GM19328 (cell line): ENCODE results near the gene PLXDC2.

Source experiments
- ATAC-seq: cut with Tn5 transposase; IDR thresholded peaks from one replicate; pipeline ENCODE4 v1.9.1; 2021; ENCODE audit warnings: mild to moderate bottlenecking, moderate library complexity; ENCODE audit not compliant: unreplicated experiment

PLXDC2 gene

DNA sequence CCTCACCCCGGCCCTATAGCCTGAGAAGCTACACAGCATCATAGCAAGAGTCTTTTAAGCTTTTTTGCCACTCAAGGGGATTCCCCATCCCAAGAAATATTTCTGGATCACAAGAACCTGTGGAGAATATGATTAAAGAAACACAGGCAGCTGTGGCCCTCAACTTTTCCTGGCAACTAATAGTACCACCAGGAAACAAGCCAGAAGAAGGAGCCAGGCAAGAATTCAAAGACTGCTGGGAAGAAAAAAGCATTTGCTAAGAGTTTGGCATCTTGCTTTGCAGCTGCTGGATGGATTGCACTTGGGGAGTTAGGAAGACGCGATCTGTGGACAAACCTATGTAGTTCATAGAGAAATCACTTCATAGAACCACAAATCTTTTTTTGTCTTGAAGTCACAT lies 437.8 kb downstream of the PLXDC2 start:
- ATAC-seq = no peak

DNA sequence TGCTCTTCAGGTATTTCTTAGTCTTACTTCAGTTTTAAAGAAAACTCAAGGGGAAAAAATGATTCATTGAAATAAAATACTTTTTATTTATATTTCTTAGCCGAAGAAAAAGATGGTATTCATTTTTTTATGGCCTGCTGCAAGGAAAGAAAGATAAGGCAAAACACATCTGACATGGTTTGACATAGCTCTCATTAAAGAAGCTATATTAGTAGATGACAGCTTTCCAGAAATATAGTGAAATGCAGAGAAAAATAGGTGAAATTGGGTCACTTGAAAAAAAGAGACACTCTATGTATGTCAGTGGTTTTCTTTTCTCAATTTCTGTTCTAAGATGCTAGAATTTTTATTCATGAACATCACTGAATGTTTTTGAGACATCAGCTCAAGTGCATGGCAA lies 438.3 kb downstream of the PLXDC2 start:
- ATAC-seq = no peak

DNA sequence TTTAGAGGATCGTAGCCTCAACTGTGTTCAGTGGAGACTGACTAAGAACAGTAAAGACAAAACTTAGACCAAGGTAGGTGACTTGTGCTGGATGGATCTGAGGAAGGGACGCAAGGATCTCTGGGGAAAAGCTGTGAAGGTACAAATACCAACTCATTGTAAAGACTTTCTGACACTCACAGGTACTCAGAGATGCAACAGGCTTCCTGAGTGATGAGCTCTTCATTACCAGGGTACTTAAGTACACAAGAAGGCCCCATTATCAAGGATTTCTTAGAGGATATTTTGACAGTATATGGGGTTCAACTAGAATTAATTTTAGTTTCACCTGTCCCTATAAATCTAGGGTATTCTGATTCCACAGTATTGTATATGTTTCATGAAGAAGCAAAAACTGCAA lies 440.7 kb downstream of the PLXDC2 start:
- ATAC-seq = no peak

DNA sequence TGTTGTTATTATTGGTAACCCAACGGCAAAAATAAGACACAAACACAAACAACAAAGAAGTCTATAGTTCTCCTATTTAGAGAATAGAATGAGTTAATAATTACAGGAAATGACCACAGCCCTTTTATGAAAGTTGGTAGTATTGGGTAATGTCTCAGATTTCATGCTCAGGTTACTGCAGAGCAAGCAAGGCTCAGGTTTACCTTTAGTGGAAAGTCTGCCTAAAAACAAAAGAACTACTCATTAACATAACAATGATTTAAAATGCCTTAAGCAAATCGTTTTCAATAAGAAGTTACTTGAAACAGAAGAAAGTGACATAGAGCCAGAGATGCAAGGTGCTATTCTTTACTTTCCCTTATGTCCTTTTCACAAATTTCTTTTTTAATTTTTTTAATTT lies 441.2 kb downstream of the PLXDC2 start:
- ATAC-seq = no peak

DNA sequence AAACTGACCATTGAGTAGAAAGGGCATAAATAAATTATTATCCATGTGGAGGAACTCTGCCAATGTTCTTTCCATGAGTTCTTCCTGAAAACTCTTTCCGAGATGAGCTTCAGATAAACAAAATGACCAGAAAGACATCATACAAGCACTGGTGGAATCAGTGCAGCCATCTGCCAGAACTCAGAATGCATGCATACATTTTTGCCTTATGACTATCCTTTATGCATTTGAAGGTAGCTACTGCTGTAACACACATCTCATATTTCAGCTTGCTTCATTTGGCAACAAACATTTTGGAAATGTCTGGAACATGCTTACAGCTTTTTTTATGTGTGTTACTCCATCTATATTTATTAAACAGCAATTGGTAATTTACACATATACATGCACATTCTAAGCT lies 448.9 kb downstream of the PLXDC2 start:
- ATAC-seq = no peak

DNA sequence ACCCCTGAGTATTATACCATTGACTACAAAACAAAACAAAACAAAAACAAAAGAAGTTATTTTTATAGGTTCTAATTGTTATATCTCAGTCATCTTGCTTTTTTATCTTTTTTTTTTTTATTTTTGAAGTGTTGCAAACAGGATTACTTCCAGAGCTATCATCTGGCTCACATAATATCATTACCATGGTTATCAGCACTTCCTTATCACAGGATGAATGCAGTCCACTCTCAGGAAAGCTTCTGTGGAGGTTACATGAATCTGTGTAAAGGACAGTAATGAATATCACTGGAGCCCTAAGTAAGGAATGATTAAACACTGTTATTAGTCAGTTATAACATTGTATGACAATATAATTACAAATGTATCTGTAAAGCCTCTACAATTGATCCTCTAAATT lies 451.5 kb downstream of the PLXDC2 start:
- no peak for ATAC-seq

DNA sequence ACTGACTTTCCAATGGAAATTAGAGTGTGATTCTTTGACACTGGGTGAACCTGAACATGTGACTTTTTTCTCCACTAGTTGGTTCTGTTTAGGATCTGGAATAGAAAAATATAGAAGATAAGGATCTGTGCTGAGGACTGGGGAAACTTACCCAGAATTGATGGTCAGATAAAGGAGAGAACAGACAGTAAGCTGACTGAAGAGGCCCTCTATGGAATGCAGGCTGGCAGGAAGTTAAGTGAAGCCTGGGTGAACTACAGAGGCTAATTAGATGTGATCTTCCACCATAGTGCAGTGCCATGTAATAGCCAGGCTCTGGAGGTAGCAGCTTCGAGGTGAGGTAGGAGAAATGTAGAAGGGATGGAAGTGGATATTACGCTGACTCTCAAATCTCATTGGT lies 455.3 kb downstream of the PLXDC2 start:
- ATAC-seq = no peak

DNA sequence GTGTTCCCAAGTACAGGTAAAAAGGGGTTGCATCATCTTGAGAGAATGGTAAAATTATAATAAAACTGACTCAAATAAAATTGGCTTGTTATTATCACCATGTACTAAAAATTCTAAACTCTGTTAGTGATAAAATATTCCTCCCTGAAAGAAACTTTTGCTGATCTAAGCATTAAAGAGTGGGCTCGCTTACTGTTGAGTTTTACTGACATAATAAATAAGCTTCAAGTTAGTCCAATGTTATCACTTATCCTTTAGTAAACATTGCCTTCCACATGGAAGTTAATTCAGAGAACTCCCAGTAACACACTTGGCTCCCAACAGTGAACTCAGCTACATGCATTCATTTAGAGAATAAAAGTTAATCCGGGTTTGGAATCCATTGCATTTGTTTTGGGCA lies 456.4 kb downstream of the PLXDC2 start:
- ATAC-seq = no peak

DNA sequence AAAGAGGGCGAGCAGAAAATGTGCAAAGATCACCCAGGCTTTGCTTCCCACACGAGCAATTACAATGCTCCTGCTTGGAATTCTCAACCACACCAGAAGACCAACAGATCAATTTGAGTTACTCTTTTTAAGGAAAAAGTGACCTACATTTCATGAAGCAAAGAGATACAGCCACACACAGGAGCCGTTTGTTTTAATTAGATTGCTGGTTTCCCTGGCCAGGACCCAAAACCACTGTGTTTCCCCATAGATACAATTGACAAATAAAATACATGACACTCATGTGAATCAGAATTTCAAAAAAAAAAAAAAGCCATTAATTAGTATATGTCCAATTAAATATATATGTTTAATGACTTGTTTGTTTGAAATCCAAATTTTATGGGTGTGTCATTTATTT lies 458.3 kb downstream of the PLXDC2 start:
- ATAC-seq = no peak

DNA sequence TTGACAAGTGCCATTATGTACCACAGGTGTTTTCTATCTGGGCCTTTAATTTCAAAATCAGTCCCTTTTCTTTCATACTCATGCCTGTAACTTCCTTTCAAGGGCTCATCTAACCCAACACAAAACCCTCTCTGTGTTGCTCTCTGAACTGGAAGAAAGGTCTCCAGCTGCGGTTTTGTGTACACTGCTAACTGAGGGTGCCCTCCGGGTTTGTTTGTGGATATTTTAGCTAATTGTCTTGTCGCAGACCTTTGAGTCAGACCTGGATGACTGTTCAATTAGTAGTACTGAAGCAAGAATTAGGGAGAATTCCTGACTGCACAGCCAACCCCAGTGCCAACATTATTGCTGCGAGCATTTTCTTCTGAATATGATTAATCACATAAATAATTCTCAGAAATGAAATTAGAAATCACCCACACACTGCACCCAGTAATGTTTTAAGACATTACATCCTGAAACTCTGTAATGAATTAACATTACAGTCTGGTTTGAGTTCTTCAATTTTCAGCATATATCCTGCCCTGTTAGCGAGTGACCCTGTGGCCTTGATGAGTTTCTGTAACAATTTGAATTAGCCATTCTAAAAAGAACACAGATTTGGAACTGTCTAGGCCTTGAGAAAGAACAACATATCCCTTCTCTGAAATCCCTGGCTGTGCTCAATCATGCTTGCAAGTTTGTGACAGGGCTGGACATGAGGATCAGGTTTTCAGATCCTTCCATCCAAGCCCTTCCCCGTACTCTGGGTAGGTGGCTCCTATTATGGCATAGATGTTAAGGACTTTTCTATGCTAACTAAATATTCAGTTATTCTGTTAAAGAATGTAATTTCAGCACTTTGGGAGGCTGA lies 460.1 kb downstream of the PLXDC2 start:
- ATAC-seq = no peak

DNA sequence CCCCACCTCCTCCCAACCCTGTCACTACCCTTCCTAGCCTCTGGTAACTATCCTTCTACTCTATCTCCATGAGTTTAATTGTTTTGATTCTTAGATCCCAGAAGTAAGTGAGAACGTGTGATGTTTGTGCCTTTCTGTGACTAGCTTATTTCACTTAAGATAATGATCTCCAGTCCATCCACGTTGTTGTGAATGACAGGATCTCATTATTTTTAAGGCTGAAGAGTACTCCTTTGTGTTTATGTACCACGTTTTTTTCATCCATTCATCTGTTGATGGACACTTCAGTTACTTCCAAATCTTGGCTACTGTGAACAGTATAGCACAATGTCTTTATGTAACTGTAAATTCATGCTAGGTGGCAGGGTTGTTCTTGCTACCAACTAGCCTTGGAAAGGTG lies 461.6 kb downstream of the PLXDC2 start:
- no peak for ATAC-seq

DNA sequence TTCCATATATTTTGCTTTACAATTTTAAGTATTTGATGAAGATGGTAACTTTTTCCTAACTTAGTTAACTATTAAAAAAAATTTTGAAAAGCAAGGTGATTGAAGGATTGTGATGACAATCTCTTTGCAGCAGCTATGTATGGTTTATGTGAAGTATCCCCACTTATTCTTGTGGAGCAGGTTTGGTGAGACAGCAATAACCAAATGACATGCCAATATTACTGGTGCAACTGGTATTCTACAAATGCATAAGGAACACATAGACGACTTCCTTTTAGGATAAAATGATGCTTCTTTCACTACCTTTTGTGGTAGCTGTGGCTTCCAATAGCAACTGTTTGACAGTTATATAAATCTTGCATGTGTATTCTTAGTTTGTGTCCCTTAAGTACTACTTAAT lies 465.3 kb downstream of the PLXDC2 start:
- no peak for ATAC-seq

DNA sequence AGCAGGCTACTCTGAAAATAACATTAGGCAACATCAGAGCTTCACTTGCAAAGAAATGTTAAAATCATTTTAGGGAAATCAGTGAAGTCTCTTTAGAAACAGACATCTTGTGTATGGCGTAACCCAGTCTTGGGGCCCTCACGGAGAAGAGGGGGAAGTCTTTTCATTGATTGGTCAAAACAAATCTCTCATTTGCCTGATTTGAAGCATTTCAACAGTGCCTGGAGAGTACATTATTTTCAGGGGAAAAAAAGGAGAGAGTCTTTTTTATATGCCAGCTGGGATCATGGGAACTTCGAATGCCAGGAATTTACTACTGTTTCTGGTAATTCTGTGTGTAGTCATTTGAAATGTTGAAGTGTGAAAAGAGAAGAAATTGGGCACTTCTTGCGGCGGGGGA lies 471.4 kb downstream of the PLXDC2 start:
- ATAC-seq = no peak

DNA sequence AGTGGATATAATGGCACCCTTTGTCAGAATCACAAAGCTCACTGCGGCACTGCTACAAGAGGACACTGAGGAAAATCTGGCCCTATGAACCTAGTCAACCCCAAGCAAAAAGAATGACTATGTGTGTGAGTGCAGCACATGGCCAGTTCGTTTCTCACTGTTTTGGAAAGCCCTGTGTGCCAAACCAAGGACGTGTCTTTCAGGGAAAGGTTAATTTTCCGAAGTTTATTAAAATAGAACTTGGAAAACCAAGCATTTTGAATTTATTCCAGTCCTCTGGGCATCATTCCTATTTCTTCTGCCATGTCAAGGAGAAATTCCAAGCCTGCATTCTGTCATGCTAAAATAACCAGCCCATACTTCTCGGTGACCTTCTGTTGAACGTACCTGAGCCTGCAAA lies 471.8 kb downstream of the PLXDC2 start:
- ATAC-seq = no peak

DNA sequence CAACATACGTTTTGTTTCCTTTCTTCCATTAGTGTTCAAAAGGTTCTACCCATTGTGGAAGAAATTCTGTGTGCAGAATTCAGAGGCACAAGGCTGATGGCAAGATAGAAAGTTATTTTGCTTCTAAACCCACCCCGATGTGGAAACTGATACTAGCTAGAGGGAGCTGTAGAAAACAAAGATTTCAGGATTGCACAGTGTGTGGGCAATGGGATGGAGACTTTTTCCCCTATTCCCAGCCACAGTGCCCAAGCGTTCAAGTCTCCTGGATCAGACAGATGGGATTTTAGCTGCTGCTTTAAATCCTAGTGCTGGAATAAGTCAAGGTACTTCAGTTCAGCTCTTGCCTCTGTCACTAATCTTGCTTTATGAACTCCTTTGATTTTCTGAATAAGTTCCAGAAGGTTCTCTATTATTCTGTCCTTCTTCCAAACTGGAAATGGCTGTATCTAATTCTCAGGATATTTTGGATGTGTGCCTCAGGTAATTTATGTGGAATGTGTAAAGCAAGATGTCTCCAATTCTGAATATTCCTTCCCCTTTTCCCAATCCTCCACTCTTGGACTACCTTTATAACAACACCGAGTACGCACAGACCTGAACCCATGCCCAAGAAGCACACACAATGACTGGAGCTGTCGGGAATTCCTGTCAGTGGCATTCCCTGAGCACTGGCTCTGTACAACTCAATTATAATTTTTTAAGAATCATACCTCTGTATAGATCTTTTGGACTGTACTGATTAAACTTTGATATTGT lies 473.0 kb downstream of the PLXDC2 start:
- ATAC-seq = no peak

DNA sequence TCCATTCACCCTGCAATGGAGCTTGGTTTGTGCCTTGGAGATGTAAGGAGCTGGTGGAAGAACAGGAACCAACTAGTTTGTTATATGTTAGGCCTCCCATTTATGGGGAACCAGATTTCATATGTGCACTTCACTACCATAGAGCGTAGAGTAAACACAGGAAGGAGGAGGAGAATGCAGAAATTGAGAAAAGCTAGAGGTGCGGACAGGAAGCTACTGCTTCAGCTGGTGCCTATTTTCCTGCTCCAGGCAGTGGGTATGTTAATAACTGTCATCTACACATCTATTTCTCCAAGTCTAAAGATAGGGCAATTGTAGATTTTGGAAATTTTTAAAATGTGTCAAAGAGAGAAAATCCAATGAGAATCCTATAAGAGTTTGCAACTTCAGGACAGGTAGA lies 482.2 kb downstream of the PLXDC2 start:
- no peak for ATAC-seq

DNA sequence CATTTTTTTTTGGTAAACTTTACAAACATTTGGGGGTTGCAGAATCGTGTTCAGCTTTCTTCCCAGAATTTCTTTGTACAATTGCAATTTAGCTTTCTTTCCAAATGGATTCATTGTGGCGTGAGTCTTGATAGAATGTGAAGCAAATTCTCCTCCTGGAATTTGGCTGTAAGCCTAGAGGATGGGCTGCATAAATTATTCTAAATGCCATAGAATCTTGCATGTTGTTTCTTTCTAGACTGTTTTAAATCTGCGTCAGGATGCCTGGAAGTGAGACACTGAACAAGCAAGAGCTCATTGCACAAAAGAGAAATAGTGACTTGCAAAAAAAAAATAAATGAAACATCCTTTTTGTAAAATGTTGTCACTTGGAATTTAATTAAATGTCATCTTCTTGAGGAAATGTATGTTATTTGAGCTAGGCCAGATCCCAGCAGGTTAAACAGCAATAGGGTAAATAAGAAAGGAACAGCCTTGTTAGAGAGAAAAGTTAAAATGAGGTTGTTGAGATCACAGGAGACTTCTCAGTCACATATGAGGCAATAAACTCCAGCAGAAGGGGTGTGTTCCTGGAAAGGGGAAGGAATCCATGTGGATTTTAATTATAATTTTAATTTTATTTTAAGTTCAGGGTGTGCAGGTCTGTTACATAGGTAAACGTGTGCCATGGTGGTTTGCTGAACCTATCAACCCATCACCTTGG lies 483.0 kb downstream of the PLXDC2 start:
- no peak for ATAC-seq

DNA sequence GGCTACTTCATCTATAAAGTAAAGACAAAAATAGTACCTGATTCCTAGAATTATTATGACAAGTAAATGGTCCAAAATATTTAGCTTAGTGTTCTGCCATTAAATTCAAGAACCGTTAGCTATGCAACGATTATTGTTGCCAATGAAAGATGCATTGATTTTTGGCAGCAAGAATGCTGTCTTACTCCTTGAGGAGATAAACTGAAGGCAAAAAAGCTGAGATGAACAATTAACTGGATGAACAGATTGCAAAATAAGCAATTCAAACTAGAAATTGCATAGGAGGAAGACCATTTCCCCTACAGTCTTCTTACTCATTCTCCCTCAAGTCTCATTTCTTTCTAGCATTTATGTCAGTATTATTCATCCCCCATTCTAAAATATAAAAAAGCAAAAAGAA lies 484.5 kb downstream of the PLXDC2 start:
- no peak for ATAC-seq

DNA sequence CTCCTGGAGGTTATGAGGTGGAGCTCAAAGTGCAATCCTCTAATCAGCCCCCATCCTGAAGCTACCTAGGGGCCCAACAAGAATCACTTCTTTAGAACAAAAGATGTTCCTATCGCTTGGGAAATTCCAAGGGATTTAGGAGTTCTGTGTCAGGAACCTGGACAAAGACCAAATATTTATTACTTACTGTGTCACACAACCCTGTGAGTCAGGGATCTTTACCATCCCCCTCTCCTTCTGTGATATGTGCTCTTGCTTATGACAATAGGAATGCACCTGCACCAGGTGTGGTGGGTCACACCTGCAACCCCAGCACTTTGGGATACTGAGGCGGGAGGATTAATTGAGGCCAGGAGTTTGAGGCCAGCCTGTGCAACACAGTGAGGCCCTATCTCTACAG lies 485.8 kb downstream of the PLXDC2 start:
- no peak for ATAC-seq

DNA sequence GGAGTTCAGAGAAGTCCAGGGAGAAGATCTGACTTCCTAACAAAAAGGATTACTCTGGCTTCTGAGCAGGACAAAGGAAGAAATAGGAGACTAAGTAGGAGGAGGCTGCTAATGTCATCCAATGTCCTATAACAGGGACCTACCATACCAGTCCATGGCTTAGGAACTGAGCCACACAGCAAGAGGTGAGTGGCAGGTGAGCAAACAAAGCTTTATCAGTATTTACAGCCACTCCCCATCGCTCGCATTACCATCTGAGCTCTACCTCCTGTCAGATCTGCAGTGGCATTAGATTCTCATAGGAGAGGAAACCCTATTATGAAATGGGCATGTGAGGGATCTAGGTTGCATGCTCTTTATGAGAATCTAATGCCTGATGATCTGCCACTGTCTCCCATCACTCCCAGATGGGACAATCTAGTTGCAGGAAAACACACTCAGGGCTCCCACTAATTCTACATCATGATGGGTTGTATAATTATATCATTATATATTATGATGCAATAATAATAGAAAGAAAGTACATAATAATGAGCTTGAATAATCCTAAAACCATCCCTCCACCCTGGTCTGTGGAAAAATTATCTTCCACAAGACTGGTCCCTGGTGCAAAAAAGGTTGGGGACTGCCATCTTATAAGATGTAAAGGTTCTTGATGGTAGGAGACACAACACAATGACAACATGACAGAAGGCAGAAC lies 487.4 kb downstream of the PLXDC2 start:
- no peak for ATAC-seq

DNA sequence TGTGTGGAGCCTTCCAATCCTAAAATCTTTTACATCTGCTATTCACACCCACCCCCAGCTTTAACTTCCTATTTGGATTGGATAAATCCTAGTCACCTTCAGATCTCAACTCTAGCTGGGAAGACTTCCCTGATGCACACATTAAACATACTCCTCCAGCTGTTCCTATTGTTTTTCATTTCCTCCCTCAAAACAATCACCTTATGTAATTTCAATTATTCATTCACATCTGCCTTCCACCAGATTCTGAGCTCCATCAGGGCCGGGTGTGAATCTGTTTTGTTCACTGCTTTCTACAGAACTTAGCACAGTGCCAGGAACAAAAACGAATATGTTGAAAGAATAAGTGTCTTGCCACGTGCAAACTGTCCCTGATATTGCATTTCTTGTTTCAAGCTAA lies 497.4 kb downstream of the PLXDC2 start:
- no peak for ATAC-seq
